ENCODE results near the gene GPC2. TPM values are rescaled to one million over a fixed set of nuclear protein-coding genes. Genes with fewer than 3 reads are reported as not detected.
"Not testable (repeated sequence)": the region's sequence is repeated elsewhere in the genome, so short reads cannot be mapped to it uniquely, and the experiment has no call there.

GPC2 gene
- total RNA-seq = 10 to 100 TPM in 3 of 4 donors, 1 to 10 TPM in 1; 7.3 to 27.4 (median 11.8) TPM

GRCh38 chr7:100177045-100178001, at the start of gene GPC2, which contains the start of gene STAG3:
GPC2 (minus strand) TSS chr7:100177381; CDS start chr7:100177199, 182 bp downstream.
STAG3 (plus strand) TSS chr7:100177918; CDS start chr7:100180557, 2,639 bp downstream.
- 2 to 4% methylated on average over 48 to 65 of the region's 78 CpGs for WGBS, 2 donors
- TF ChIP-seq POLR2A (IDR thresholded peaks at IDR 0.05) (no peak), CTCF (IDR thresholded peaks at IDR 0.05) (no peak)
- peak; percentile 95 to 98 for DNase-seq (ENCODE audit: low spot score in 2 of 2)
- intact Hi-C loops (cut with DNase I; ENCODE audit: low total_unique reads) = no loop called here
- H3K4me3 ChIP-seq (ENCODE audit: low read depth, poor library complexity, severe bottlenecking) = peak within 1 kb of the TSS; percentile 15

- intact Hi-C loops (cut with DNase I; ENCODE audit: low total_unique reads); DNase-seq (ENCODE audit: low spot score in 2 of 2): not testable (repeated sequence)
- WGBS, 2 donors = 87 to 88% methylated on average over 6 of the region's 6 CpGs
Observed at GRCh38 chr7:100224891-100225290, 47.7 kb upstream of the GPC2 start.

GRCh38 chr7:100223376-100223927, 46.3 kb upstream of the GPC2 start:
- intact Hi-C loops (cut with DNase I; ENCODE audit: low total_unique reads); H3K4me3 ChIP-seq (ENCODE audit: low read depth, poor library complexity, severe bottlenecking); DNase-seq (ENCODE audit: low spot score in 2 of 2): not testable (repeated sequence)
- WGBS, 2 donors = 89 to 92% methylated on average over 17 of the region's 17 CpGs

More at GRCh38 chr7:100224891-100225290, 47.7 kb upstream of the GPC2 start:
- not testable (repeated sequence) for H3K4me3 ChIP-seq (ENCODE audit: low read depth, poor library complexity, severe bottlenecking)

- TF ChIP-seq POLR2A (IDR thresholded peaks at IDR 0.05) (no peak), CTCF (IDR thresholded peaks at IDR 0.05) (no peak)
- intact Hi-C loops (cut with DNase I; ENCODE audit: low total_unique reads) = no loop called here
- DNase-seq (ENCODE audit: low spot score in 2 of 2) = no peak
- 92 to 96% methylated on average over 13 of the region's 13 CpGs for WGBS, 2 donors
- H3K4me3 ChIP-seq (ENCODE audit: low read depth, poor library complexity, severe bottlenecking) = no peak overlapping the region
Observed at GRCh38 chr7:100222445-100223132, 45.4 kb upstream of the GPC2 start.

- intact Hi-C loops (cut with DNase I; ENCODE audit: low total_unique reads) = no loop called here
- 86 to 90% methylated on average over 14 of the region's 14 CpGs for WGBS, 2 donors
- no peak overlapping the region for H3K4me3 ChIP-seq (ENCODE audit: low read depth, poor library complexity, severe bottlenecking)
- TF ChIP-seq POLR2A (IDR thresholded peaks at IDR 0.05) (no peak), CTCF (IDR thresholded peaks at IDR 0.05) (no peak)
- no peak for DNase-seq (ENCODE audit: low spot score in 2 of 2)
Observed at GRCh38 chr7:100221767-100222444, 44.7 kb upstream of the GPC2 start.

GRCh38 chr7:100221231-100221718, 44.1 kb upstream of the GPC2 start:
- intact Hi-C loops (cut with DNase I; ENCODE audit: low total_unique reads) = no loop called here
- no peak overlapping the region for H3K4me3 ChIP-seq (ENCODE audit: low read depth, poor library complexity, severe bottlenecking)
- TF ChIP-seq POLR2A (IDR thresholded peaks at IDR 0.05) = no peak
- TF ChIP-seq CTCF (IDR thresholded peaks at IDR 0.05) = no peak
- 88 to 91% methylated on average over 5 of the region's 5 CpGs for WGBS, 2 donors
- no peak for DNase-seq (ENCODE audit: low spot score in 2 of 2)

Measured in lower leg skin (tissue), 4 donors.